ELF-1 (cell line): Measurements from ENCODE around the gene ATG101.
A peak's percentile ranks its signal among the peaks of the same experiment; 100 is the strongest.
"Not testable (repeated sequence)": the region's sequence is repeated elsewhere in the genome, so short reads cannot be mapped to it uniquely, and the experiment has no call there.

Source experiments
- DNase-seq: peaks from one replicate; pipeline ENCODE4 v3.0.0-alpha.2; 2016; ENCODE audit warnings: low read depth, low spot score

The ATG101 gene

GRCh38 chr12:52097045-52097666, 27.4 kb downstream of the ATG101 start:
- no peak for DNase-seq

GRCh38 chr12:52104431-52105089, 34.8 kb downstream of the ATG101 start:
- not testable (repeated sequence) for DNase-seq

GRCh38 chr12:52116222-52117125, 46.7 kb downstream of the ATG101 start:
- DNase-seq, result peak; percentile 74

DNA sequence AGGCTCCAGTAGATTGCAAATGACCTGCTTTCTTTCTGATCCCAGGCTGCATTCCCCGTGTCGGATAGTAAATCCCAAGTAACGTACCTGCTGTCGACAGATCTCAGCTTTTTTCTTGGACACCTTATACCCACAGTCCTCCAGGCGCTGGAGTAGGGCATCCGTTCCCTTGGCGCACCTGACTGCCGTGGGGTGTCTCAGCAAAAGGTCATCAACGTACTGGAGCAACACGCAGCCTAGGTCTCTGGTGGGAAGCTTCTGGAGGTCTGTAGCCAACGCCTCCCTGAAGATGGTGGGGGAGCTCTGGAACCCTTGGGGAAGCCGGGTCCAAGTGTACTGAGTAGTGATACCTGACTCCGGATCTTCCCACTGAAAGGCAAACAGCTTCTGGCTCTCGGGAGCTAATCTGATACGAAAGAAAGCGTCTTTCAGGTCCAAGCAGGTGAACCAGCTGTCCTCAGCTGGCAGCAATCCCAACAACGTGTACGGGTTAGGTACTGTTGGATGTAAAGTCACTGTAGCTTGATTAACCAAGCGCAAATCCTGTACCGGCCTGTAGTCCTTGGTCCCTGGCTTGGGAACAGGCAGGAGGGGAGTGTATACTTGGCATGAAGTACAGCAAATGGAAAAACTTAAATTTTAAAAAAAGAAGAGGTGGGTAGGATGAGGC, 48.2 kb downstream of the ATG101 start:
- DNase-seq, result not testable (repeated sequence)

GRCh38 chr12:52119398-52120254, 49.8 kb downstream of the ATG101 start:
- DNase-seq, result peak; percentile 88

DNA sequence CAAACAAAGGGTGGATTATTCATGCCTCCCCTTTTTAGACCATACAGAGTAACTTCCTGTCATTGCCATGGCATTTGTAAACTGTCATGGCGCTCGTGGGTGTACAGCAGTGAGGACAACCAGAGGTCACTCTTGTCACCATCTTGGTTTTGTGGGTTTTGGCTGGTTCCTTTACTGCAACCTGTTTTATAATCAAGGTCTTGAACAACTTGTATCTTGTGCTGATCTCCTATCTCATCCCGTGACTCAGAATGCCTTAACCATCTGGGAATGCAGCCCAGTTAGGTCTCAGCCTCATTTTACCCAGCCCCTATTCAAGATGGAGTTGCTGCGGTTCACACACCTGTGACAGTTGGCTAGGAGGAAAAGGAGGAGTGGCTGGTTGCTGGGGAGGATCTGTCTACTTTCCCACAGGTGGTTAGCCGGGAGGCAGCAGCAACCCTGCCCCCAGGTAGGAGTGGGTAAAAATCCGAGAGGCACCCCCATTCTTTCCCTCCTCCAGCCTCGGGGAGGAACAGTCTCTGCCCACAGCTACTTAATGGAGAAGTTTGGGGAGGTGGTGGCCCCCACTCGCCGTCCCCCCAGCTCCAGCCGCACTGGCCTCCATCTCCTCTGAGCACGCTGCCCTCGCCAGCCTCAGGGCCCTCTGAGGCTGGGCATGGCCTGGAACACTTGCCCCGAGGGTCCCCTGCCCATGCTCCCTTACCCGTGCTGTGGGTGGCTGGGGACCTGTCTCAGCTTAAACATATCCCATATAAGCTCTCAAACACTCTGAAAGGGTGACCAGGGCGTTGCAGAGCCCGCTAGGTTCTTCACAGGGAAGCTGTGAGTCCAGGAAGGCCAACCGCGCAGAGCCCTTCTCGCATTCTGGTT, 51.4 kb downstream of the ATG101 start:
- no peak for DNase-seq

DNA sequence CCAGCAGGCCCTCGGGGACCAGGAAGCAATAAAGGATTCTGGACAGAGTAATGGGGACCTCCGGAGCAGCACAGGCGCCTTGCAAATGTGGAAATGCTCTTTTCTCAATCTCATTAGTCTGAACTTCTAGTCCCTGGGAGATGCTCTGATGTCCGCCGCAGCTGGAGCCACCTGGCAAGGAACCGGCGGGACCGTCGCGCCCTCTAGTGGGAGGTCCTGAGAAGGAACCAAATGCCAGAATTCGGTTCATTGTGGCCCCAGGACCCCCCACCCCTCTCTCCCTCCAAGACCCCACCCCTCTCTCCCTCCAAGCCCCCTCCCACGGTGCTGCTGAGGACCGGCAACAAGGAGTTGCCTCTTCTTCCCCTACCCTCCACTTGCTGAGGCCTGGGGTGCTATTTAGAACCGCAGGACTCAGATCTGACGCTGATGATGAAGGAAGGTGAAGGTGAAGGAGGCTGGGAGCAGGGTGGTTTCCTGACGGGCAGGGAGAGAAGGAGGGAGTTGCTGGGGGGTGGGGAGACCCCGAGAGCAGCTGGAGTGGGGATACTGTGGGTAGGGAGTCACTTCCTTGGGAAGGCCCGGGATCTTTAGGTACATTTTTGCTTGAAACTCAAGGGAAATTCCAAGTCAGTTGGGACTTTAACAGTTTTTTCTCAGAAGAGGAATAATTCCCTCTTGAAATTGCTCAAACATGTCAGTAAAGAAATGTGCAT, 52.2 kb downstream of the ATG101 start:
- peak; percentile 80 for DNase-seq

DNA sequence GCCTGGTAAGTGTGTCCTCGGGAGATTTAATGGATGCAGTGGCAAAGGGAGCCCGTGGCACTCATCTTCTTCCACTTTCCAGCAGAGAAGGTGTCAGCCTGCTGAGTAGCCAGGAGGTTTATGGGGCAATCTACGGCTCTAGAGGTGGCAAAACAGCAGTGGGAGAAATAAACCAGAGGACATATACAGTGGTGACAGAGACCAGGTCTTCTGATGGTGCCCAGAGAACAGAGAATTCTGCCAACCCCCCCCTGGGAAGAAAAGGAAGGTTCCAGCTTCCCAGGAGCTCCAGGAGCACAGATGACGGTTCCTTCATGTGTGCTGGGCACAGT, 52.7 kb downstream of the ATG101 start:
- no peak for DNase-seq

DNA sequence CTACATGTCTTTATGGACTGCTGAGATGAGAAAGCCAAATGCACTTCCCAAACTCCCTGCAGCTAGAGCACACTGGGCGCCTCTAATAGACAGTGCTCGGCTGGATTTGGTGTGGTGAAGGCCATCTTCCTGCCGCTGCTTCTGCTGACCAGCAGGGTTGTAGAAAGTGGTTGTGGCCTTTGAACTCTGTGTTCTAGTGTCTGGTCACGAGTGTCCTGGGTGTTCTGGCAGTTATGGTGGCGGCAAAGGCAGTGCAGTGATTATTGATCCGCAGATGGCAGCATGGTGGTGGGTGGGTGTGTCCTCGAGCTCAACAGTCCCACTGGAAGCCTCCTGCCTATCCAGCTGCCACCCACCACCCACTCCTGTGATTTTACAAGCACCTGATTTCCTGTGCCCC, 53.1 kb downstream of the ATG101 start:
- no peak for DNase-seq

- peak; percentile 48 for DNase-seq
Measured at GRCh38 chr12:52123487-52124186, 53.9 kb downstream of the ATG101 start.

GRCh38 chr12:52125476-52125900, 55.7 kb downstream of the ATG101 start:
- DNase-seq, result peak; percentile 76

GRCh38 chr12:52126050-52126604, 56.3 kb downstream of the ATG101 start:
- peak; percentile 68 for DNase-seq
